K562 (cell line): ENCODE data around the gene CPTP. TPM values are rescaled to one million over a fixed set of nuclear protein-coding genes. Genes with fewer than 3 reads are reported as not detected.
A peak's percentile ranks its signal among the peaks of the same experiment; 100 is the strongest.

Source experiments
- ADNP ChIP-seq: fragments of 200-800 bp; sonication (Bioruptor generic); IDR thresholded peaks from 2 replicates; pipeline ENCODE4 v1.6.1; 2016; ENCODE audit warnings: missing genetic modification characterization, missing compliant biosample characterization
- ARHGAP35 ChIP-seq: fragments of 450-650 bp; IDR thresholded peaks from 2 replicates; pipeline ENCODE4 v1.6.1; 2018; ENCODE audit not compliant: partially characterized antibody
- BMI1 ChIP-seq: fragments of 150-350 bp; IDR thresholded peaks from 2 replicates; pipeline ENCODE4 v1.6.1; 2014; ENCODE audit warnings: low read length
- C11orf30 ChIP-seq: fragments of 450-650 bp; IDR thresholded peaks from 2 replicates; pipeline ENCODE4 v1.6.1; 2016; ENCODE audit warnings: low read depth, mild to moderate bottlenecking
- ELF1 ChIP-seq: fragments of 200-800 bp; sonication (Bioruptor generic); IDR thresholded peaks from 2 replicates; pipeline ENCODE4 v1.6.1; 2016; ENCODE audit warnings: missing genetic modification characterization, missing compliant biosample characterization
- HMG20B ChIP-seq: fragments of 250-450 bp; sonication (Bioruptor Pico); IDR thresholded peaks from 2 replicates; pipeline ENCODE4 v1.5.0; 2021; ENCODE audit warnings: mild to moderate bottlenecking
- HNRNPH1 ChIP-seq: fragments of 200-400 bp; formaldehyde crosslinking; optimal IDR thresholded peaks from 2 replicates; pipeline ENCODE3; 2017; ENCODE audit warnings: low read depth, mild to moderate bottlenecking, low read length, moderate library complexity
- JUNB ChIP-seq: fragments of 450-650 bp; formaldehyde crosslinking; conservative IDR thresholded peaks from 2 replicates; pipeline ENCODE4 v1.4.0; 2020; ENCODE audit warnings: mild to moderate bottlenecking
- MCM5 ChIP-seq: fragments of 450-650 bp; IDR thresholded peaks from 2 replicates; pipeline ENCODE4 v1.6.1; 2016; ENCODE audit warnings: low read depth
- NR2C2 ChIP-seq, 2 experiments: fragments of 200-800 bp in 1 of 2; sonication (Bioruptor generic) in 1 of 2; sonication (generic) in 1 of 2; formaldehyde crosslinking in 1 of 2; IDR thresholded peaks; 2 replicates each; pipeline versions ENCODE4 v1.6.1 to v1.8.0; 2016 to 2022; ENCODE audit warnings: mild to moderate bottlenecking in 1 of 2, missing compliant biosample characterization in 1 of 2, missing genetic modification characterization in 1 of 2, missing genetic modification reagents in 1 of 2
- ZNF444 ChIP-seq: fragments of 250-450 bp; sonication (Bioruptor Pico); IDR thresholded peaks from 2 replicates; pipeline ENCODE4 v1.4.0; 2020; ENCODE audit warnings: mild to moderate bottlenecking, moderate library complexity
- polyA plus RNA-seq, 8 experiments: library from polyadenylated mRNA; depleted of rRNA in 4 of 8; stranded (reverse) in 5 of 8; unstranded in 3 of 8; fragments of >200 nt; fragmentation: Nextera tagmentation in 2 of 8; fragmentation: Illumina TruSeq in 1 of 8; extraction: Ambion mirVana in 2 of 8; extraction: Trizol in 1 of 8; gene quantifications; 2 replicates each; pipeline versions ENCODE4 v1.2.1 to v1.2.3, GENCODE V29; 2011 to 2014; ENCODE audit warnings: inconsistent platforms in 1 of 8, missing spikeins in 1 of 8
- total RNA-seq, 7 experiments: library from RNA; depleted of rRNA in 6 of 7; stranded (reverse); fragments of >200 nt in 6 of 7; fragmentation: Illumina TruSeq in 2 of 7; extraction: Trizol in 2 of 7; gene quantifications; 2 replicates each; pipeline versions ENCODE4 v1.2.1 to v1.2.3, GENCODE V29; 2011 to 2021; ENCODE audit warnings: low replicate concordance in 1 of 7
- TF ChIP-seq, protein P1 (sequence below): fragments of 200-600 bp; sonication (generic); IDR thresholded peaks from one replicate; pipeline ENCODE4 v1.6.1; 2012; ENCODE audit warnings: mild to moderate bottlenecking, low read depth, low read length, inconsistent platforms
- TF ChIP-seq, protein P2 (sequence below): sonication (generic); formaldehyde crosslinking; IDR thresholded peaks from 2 replicates; pipeline ENCODE4 v1.8.1; 2023; ENCODE audit warnings: mild to moderate bottlenecking, missing genetic modification reagents
- TF ChIP-seq, protein P3 (sequence below), 2 experiments: fragments of 450-650 bp in 1 of 2; sonication (generic) in 1 of 2; formaldehyde crosslinking in 1 of 2; IDR thresholded peaks in 1 of 2; conservative IDR thresholded peaks in 1 of 2; 2 replicates each; pipeline versions ENCODE4 v1.6.1 to v1.8.1; 2016 to 2023; ENCODE audit warnings: mild to moderate bottlenecking in 2 of 2, moderate library complexity in 2 of 2, inconsistent platforms in 1 of 2, missing genetic modification reagents in 1 of 2

CPTP gene
- total and polyA plus RNA-seq, 9 of the 15 experiments (the other 6 are each of a cell fraction or from before 2014, with no cell fraction given): 0.11 to 25.8 (median 3.5) TPM

DNA sequence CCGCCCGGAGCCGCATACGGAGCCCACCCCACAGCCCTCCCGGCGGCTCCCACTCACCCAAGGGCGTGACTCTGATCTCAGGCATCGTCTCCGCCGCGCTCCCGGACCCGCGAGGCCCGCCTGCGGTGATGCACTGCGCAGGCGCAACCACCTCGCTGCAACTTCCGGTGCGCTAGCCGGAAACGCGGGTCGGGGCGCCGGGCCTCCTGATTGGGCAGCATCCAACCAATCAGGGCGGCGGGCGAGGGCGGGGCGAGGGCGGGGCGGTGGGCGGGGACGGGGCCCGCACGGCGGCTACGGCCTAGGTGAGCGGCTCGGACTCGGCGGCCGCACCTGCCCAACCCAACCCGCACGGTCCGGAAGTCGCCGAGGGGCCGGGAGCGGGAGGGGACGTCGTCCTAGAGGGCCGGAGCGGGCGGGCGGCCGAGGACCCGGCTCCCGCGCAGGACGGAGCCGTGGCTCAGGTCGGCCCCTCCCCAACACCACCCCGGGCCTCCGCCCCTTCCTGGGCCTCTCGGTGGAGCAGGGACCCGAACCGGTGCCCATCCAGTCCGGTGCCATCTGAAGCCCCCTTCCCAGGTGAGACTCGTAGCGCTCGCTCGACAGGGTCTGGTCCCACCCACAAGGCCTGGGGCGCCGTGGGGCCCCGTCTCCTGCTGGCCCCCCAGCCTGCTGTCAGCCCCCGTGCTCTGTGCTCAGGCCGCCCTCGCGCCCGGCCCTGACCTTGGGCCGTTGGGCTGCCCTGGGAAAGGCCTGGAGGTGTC, at the start of gene CPTP, which contains the start of gene INTS11 (continued):
- TF ChIP-seq, protein P1, sequence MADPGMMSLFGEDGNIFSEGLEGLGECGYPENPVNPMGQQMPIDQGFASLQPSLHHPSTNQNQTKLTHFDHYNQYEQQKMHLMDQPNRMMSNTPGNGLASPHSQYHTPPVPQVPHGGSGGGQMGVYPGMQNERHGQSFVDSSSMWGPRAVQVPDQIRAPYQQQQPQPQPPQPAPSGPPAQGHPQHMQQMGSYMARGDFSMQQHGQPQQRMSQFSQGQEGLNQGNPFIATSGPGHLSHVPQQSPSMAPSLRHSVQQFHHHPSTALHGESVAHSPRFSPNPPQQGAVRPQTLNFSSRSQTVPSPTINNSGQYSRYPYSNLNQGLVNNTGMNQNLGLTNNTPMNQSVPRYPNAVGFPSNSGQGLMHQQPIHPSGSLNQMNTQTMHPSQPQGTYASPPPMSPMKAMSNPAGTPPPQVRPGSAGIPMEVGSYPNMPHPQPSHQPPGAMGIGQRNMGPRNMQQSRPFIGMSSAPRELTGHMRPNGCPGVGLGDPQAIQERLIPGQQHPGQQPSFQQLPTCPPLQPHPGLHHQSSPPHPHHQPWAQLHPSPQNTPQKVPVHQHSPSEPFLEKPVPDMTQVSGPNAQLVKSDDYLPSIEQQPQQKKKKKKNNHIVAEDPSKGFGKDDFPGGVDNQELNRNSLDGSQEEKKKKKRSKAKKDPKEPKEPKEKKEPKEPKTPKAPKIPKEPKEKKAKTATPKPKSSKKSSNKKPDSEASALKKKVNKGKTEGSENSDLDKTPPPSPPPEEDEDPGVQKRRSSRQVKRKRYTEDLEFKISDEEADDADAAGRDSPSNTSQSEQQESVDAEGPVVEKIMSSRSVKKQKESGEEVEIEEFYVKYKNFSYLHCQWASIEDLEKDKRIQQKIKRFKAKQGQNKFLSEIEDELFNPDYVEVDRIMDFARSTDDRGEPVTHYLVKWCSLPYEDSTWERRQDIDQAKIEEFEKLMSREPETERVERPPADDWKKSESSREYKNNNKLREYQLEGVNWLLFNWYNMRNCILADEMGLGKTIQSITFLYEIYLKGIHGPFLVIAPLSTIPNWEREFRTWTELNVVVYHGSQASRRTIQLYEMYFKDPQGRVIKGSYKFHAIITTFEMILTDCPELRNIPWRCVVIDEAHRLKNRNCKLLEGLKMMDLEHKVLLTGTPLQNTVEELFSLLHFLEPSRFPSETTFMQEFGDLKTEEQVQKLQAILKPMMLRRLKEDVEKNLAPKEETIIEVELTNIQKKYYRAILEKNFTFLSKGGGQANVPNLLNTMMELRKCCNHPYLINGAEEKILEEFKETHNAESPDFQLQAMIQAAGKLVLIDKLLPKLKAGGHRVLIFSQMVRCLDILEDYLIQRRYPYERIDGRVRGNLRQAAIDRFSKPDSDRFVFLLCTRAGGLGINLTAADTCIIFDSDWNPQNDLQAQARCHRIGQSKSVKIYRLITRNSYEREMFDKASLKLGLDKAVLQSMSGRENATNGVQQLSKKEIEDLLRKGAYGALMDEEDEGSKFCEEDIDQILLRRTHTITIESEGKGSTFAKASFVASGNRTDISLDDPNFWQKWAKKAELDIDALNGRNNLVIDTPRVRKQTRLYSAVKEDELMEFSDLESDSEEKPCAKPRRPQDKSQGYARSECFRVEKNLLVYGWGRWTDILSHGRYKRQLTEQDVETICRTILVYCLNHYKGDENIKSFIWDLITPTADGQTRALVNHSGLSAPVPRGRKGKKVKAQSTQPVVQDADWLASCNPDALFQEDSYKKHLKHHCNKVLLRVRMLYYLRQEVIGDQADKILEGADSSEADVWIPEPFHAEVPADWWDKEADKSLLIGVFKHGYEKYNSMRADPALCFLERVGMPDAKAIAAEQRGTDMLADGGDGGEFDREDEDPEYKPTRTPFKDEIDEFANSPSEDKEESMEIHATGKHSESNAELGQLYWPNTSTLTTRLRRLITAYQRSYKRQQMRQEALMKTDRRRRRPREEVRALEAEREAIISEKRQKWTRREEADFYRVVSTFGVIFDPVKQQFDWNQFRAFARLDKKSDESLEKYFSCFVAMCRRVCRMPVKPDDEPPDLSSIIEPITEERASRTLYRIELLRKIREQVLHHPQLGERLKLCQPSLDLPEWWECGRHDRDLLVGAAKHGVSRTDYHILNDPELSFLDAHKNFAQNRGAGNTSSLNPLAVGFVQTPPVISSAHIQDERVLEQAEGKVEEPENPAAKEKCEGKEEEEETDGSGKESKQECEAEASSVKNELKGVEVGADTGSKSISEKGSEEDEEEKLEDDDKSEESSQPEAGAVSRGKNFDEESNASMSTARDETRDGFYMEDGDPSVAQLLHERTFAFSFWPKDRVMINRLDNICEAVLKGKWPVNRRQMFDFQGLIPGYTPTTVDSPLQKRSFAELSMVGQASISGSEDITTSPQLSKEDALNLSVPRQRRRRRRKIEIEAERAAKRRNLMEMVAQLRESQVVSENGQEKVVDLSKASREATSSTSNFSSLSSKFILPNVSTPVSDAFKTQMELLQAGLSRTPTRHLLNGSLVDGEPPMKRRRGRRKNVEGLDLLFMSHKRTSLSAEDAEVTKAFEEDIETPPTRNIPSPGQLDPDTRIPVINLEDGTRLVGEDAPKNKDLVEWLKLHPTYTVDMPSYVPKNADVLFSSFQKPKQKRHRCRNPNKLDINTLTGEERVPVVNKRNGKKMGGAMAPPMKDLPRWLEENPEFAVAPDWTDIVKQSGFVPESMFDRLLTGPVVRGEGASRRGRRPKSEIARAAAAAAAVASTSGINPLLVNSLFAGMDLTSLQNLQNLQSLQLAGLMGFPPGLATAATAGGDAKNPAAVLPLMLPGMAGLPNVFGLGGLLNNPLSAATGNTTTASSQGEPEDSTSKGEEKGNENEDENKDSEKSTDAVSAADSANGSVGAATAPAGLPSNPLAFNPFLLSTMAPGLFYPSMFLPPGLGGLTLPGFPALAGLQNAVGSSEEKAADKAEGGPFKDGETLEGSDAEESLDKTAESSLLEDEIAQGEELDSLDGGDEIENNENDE: no peak
- TF ChIP-seq HMG20B (CRISPR knock-in tag) (no peak), MCM5 (no peak), BMI1 (no peak), ZNF444 (CRISPR knock-in tag) (no peak), ELF1 (tag) (peak; percentile 73), ARHGAP35 (no peak), ADNP (tag) (no peak), C11orf30 (peak; percentile 81), HNRNPH1 (no peak), JUNB (CRISPR knock-in tag) (no peak), NR2C2 (CRISPR knock-in tag; IDR thresholded peaks at IDR 0.05) (peak; percentile 59; the same call in 1 of the 2 replicates), NR2C2 (tag; IDR thresholded peaks at IDR 0.05) (peak; percentile 79)
- TF ChIP-seq, protein P2, sequence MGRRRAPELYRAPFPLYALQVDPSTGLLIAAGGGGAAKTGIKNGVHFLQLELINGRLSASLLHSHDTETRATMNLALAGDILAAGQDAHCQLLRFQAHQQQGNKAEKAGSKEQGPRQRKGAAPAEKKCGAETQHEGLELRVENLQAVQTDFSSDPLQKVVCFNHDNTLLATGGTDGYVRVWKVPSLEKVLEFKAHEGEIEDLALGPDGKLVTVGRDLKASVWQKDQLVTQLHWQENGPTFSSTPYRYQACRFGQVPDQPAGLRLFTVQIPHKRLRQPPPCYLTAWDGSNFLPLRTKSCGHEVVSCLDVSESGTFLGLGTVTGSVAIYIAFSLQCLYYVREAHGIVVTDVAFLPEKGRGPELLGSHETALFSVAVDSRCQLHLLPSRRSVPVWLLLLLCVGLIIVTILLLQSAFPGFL (CRISPR knock-in tag): no peak
- TF ChIP-seq, protein P3, sequence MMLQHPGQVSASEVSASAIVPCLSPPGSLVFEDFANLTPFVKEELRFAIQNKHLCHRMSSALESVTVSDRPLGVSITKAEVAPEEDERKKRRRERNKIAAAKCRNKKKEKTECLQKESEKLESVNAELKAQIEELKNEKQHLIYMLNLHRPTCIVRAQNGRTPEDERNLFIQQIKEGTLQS (IDR thresholded peaks at IDR 0.05): no peak
- TF ChIP-seq, protein P3 (CRISPR knock-in tag; conservative IDR thresholded peaks at IDR 0.05): no peak
